GM06990 (cell line): ENCODE results near the gene KLHL21.
"Not testable (repeated sequence)": the region's sequence is repeated elsewhere in the genome, so short reads cannot be mapped to it uniquely, and the experiment has no call there.

ENCODE experiments used
- DNase-seq: peaks from one replicate; pipeline ENCODE4 v3.0.0-alpha.2; 2011; ENCODE audit not compliant: insufficient read length; ENCODE audit errors: extremely low read depth
- H3K27me3 ChIP-seq: replicated peaks from 2 replicates; pipeline ENCODE4 v1.6.0; 2011; ENCODE audit warnings: low read length; ENCODE audit not compliant: control insufficient read depth, insufficient read depth
- H3K36me3 ChIP-seq: 2 replicates; pipeline ENCODE4 v1.5.1; 2011; ENCODE audit warnings: low read length; ENCODE audit not compliant: control insufficient read depth, insufficient read depth
- H3K4me3 ChIP-seq: replicated peaks from 2 replicates; pipeline ENCODE4 v1.5.1; 2011; ENCODE audit warnings: low read depth, mild to moderate bottlenecking, control low read depth, low read length
- TF ChIP-seq, protein P1 (sequence below): IDR thresholded peaks from 2 replicates; pipeline ENCODE4 v1.5.1; 2011; ENCODE audit warnings: low read length, control low read depth, mild to moderate bottlenecking, inconsistent platforms; ENCODE audit not compliant: insufficient read depth, poor library complexity, severe bottlenecking

The KLHL21 gene

DNA sequence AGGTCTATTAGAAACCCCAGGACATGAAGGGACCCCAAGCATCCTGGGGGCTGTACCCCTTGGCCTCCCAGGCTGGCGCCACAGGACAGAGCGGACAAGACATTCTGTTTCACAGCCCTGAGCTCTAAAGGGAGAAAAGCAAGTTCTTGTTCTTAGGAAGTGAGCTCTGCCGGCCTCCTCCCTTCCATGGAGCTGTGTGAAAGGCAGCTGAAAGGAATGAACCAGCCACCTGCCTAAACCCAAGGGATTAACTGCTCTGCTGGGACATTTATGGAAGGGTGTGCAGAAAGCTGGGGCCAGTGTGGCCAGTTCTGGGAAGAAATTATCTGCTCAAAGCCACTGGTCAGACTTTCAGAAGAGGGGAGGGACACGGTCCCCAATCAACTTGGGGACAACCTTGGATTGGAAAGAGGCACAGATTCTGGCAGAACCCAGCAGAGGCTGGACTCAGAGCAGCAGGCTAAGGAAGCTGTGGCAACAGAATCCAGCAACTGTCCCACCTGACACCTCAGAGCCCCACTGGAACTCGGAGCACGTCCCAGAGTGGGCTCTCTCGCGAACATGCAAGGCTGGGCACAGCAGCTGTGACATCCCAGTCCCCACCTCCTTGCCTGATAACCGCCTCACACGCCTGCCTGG, 2.1 kb downstream of the KLHL21 start:
- no peak for DNase-seq
- H3K27me3 ChIP-seq, result no peaks in the 10 kb centered on the region
- TF ChIP-seq, protein P1, sequence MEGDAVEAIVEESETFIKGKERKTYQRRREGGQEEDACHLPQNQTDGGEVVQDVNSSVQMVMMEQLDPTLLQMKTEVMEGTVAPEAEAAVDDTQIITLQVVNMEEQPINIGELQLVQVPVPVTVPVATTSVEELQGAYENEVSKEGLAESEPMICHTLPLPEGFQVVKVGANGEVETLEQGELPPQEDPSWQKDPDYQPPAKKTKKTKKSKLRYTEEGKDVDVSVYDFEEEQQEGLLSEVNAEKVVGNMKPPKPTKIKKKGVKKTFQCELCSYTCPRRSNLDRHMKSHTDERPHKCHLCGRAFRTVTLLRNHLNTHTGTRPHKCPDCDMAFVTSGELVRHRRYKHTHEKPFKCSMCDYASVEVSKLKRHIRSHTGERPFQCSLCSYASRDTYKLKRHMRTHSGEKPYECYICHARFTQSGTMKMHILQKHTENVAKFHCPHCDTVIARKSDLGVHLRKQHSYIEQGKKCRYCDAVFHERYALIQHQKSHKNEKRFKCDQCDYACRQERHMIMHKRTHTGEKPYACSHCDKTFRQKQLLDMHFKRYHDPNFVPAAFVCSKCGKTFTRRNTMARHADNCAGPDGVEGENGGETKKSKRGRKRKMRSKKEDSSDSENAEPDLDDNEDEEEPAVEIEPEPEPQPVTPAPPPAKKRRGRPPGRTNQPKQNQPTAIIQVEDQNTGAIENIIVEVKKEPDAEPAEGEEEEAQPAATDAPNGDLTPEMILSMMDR, result no peak
- peak overlapping the region; percentile 86 for H3K4me3 ChIP-seq
- peaks cover 14% of the 10 kb centered on the region for H3K36me3 ChIP-seq

GRCh38 chr1:6599991-6600390, 2.7 kb downstream of the KLHL21 start:
- Histone ChIP-seq H3K4me3 (peak overlapping the region; percentile 86), H3K36me3 (peaks cover 19% of the 10 kb centered on the region)
- not testable (repeated sequence) for H3K27me3 ChIP-seq, DNase-seq

DNA sequence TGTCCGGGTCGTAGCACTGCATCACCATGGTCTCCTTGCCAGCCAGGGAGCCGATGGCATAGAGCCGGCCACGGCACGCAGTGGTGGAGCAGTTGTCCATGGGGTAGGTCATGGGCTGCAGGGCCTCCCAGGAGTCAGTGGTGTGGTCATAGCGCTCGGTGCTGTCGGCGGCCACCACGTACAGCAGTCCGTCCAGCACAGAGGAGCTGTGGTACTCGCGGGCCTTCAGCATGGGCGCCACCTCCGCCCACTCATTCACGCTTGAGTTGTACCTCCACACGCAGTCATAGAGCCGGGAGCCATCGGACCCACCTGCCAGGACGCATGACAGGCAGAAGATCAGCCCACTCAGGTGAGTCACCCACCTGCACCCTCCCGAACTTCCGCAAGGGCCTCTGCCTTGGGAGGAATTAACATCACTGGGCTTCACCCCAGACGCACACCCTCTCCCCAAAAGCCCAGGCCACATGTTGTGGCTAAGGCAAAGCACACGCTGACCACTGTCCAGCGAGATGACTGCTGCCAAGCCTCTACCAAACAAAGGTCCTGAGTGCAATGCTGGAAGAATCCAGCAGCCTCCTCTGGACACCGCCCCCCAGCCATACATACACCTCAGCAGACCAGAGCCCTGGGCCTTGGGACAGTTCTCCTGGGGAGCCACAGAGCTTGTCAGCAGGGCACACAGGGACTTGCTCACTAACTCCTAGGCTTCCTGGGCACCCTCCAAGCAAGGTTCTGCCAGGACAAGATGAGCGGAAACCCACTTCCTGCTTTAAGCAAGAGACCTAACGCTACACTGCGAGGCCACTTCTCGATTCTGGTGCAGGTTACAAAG, 3.3 kb downstream of the KLHL21 start:
- Histone ChIP-seq H3K36me3 (peaks cover 19% of the 10 kb centered on the region), H3K27me3 (no peaks in the 10 kb centered on the region), H3K4me3 (peak overlapping the region; percentile 50)
- no peak for DNase-seq
- TF ChIP-seq, protein P1, result no peak

- TF ChIP-seq, protein P1, result no peak
- no peak for DNase-seq
- Histone ChIP-seq H3K27me3 (no peaks in the 10 kb centered on the region), H3K36me3 (peaks cover 27% of the 10 kb centered on the region), H3K4me3 (no peak overlapping the region)
These were observed 4.9 kb downstream of the KLHL21 start for GRCh38 chr1:6597777-6598131.

GRCh38 chr1:6596886-6597776, 5.5 kb downstream of the KLHL21 start:
- TF ChIP-seq, protein P1, result no peak
- Histone ChIP-seq H3K36me3 (peaks cover 30% of the 10 kb centered on the region), H3K4me3 (no peak overlapping the region), H3K27me3 (no peaks in the 10 kb centered on the region)
- no peak for DNase-seq

DNA sequence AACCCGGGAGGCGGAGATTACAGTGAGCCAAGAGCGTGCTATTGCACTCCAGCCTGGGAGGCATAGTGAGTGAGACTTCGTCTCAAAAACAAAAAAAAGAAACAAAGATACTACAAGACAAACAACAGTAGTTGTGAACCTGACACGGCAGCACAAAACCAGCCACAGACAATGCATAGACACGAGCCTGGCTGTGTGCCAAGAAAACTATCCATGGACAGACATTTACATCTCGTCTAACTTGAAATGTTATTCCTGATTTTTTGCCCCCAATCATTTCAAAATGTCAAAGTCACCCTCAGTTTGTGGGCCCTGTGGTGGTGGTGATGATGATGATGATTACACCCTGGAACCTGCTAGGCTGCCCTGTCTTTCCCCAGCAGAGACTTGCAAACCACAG, 6.3 kb downstream of the KLHL21 start:
- DNase-seq, result no peak
- peaks cover 30% of the 10 kb centered on the region for H3K36me3 ChIP-seq

More for the DNA sequence above, 6.3 kb downstream of the KLHL21 start:
- no peaks in the 10 kb centered on the region for H3K27me3 ChIP-seq
- TF ChIP-seq, protein P1, result no peak
- no peak overlapping the region for H3K4me3 ChIP-seq
